CD4-positive, alpha-beta T cell (primary cell): ENCODE measurements around the gene IP6K3. TPM values are rescaled to one million over a fixed set of nuclear protein-coding genes. Genes with fewer than 3 reads are reported as not detected.

Source experiments
- ATAC-seq: fragments of 200-7000 bp; cut with Tn5 transposase; one replicate; pipeline ENCODE4 v1.10.0; 2022; ENCODE audit warnings: mild to moderate bottlenecking; ENCODE audit not compliant: poor library complexity
- CTCF ChIA-PET: fragments of 350-600 bp; sonication (Branson Sonifier 250); formaldehyde crosslinking; loops from one replicate; lab custom pipeline; 2021; ENCODE audit warnings: antibody characterized with exemption, inconsistent platforms; lab: Charles Lee
- POLR2A ChIA-PET: fragments of 350-600 bp; sonication (Branson Sonifier 250); formaldehyde crosslinking; loops from one replicate; lab custom pipeline; 2021; ENCODE audit warnings: antibody characterized with exemption, inconsistent platforms; lab: Charles Lee
- DNase-seq, 14 experiments: peaks; one replicate each; pipeline ENCODE4 v3.0.0-alpha.2; 2013 to 2020; ENCODE audit warnings: mixed read lengths in 2 of 14
- H3K27ac ChIP-seq, 2 donors: one replicate each; pipeline versions ENCODE4 v1.5.1 to v1.7.0; 2013; ENCODE audit warnings: low read length in 2 of 2, low read depth in 1 of 2, mild to moderate bottlenecking in 1 of 2
- H3K27me3 ChIP-seq, 2 experiments: 1 replicate in 1 of 2; 2 replicates in 1 of 2; pipeline versions ENCODE4 v1.6.1 to v1.7.0; 2013; ENCODE audit warnings: low read length in 2 of 2, control low read depth in 1 of 2, mild to moderate bottlenecking in 1 of 2, moderate library complexity in 1 of 2; ENCODE audit not compliant: insufficient read depth in 2 of 2, control insufficient read depth in 1 of 2
- H3K36me3 ChIP-seq: one replicate; pipeline ENCODE4 v1.6.1; 2013; ENCODE audit warnings: low read length, control low read depth; ENCODE audit not compliant: insufficient read depth
- H3K4me1 ChIP-seq: one replicate; pipeline ENCODE4 v1.6.1; 2013; ENCODE audit warnings: low read length, control low read depth; ENCODE audit not compliant: insufficient read depth
- H3K4me3 ChIP-seq: one replicate; pipeline ENCODE4 v1.5.1; 2013; ENCODE audit warnings: mild to moderate bottlenecking, low read length, moderate library complexity
- H3K9me3 ChIP-seq, 2 experiments: 1 replicate in 1 of 2; 2 replicates in 1 of 2; pipeline versions ENCODE4 v1.6.1 to v1.7.0; 2013; ENCODE audit warnings: low read length in 2 of 2, mild to moderate bottlenecking in 2 of 2, control low read depth in 1 of 2, moderate library complexity in 1 of 2; ENCODE audit not compliant: control insufficient read depth in 1 of 2, insufficient read depth in 1 of 2
- H3K27ac Mint-ChIP-seq: one replicate; pipeline ENCODE4 v1.8.0; 2020; ENCODE audit warnings: mixed read lengths
- H3K27me3 Mint-ChIP-seq: one replicate; pipeline ENCODE4 v1.8.0; 2021; ENCODE audit warnings: mixed read lengths
- H3K36me3 Mint-ChIP-seq: one replicate; pipeline ENCODE4 v1.8.0; 2021; ENCODE audit warnings: low read depth, mixed read lengths
- H3K4me1 Mint-ChIP-seq: one replicate; pipeline ENCODE4 v1.8.0; 2021; ENCODE audit warnings: low read depth, mixed read lengths
- H3K4me3 Mint-ChIP-seq: one replicate; pipeline ENCODE4 v1.8.0; 2020; ENCODE audit warnings: mild to moderate bottlenecking, mixed read lengths
- H3K9me3 Mint-ChIP-seq: one replicate; pipeline ENCODE4 v1.8.0; 2020; ENCODE audit warnings: mixed read lengths
- CTCF ChIP-seq: fragments of 200-600 bp; IDR thresholded peaks from one replicate; pipeline ENCODE4 v1.8.0; 2022; ENCODE audit warnings: antibody characterized with exemption, mild to moderate bottlenecking
- intact Hi-C, 2 experiments: fragments of 100-400 bp; cut with DNase I in 1 of 2; cut with micrococcal nuclease in 1 of 2; formaldehyde crosslinking; loops; one replicate each; pipeline versions ENCODE4 v1.15.1 to v1.9.0; 2023 to 2025; cut with DNase I, micrococcal nuclease
- total RNA-seq, 174 experiments: library from RNA in 2 of 174; stranded (reverse) in 2 of 174; gene quantifications; one replicate each; pipeline ENCODE4 v1.2.3 and lab custom pipeline; 2021 to 2026

The IP6K3 gene
- total RNA-seq, 2 experiments from 2014 or later = not detected

GRCh38 chr6:33697845-33698244, 48.9 kb downstream of the IP6K3 start:
- Histone ChIP-seq H3K4me3 (no peak overlapping the region), H3K36me3 (peaks cover 40% of the 10 kb centered on the region), H3K4me1 (peaks cover 68% of the 10 kb centered on the region), H3K27me3 (no peaks in the 10 kb centered on the region), H3K9me3 (no peaks in the 10 kb centered on the region), H3K27ac (peak overlapping the region; percentile 77 to 88)
- Mint-ChIP-seq H3K4me3 (no peak overlapping the region), H3K36me3 (peaks cover 30% of the 10 kb centered on the region), H3K27ac (peak overlapping the region; percentile 97), H3K4me1 (peaks cover 73% of the 10 kb centered on the region), H3K27me3 (no peaks in the 10 kb centered on the region), H3K9me3 (no peaks in the 10 kb centered on the region)
- CTCF ChIA-PET = interaction anchor here (1.3 to 2.0 kb wide), 2 partner anchors 14 to 108 kb away, joined by 4 to 9 read pairs; partner anchors contain the start of gene UQCC2
- ATAC-seq (no peak), DNase-seq (no peak)
- no peak for TF ChIP-seq CTCF
- POLR2A ChIA-PET = interaction anchor here (0.6 to 1.4 kb wide), 5 partner anchors 13 to 166 kb away, joined by 4 to 7 read pairs (median 6); partner anchors contain the start of genes BAK1, ITPR3 and UQCC2
- intact Hi-C loops = loop anchor here in 1 of 2 experiments (5.0 to 10.0 kb wide), 2 partner anchors 66 to 243 kb away; partner anchors contain the start of gene ZBTB9

DNA sequence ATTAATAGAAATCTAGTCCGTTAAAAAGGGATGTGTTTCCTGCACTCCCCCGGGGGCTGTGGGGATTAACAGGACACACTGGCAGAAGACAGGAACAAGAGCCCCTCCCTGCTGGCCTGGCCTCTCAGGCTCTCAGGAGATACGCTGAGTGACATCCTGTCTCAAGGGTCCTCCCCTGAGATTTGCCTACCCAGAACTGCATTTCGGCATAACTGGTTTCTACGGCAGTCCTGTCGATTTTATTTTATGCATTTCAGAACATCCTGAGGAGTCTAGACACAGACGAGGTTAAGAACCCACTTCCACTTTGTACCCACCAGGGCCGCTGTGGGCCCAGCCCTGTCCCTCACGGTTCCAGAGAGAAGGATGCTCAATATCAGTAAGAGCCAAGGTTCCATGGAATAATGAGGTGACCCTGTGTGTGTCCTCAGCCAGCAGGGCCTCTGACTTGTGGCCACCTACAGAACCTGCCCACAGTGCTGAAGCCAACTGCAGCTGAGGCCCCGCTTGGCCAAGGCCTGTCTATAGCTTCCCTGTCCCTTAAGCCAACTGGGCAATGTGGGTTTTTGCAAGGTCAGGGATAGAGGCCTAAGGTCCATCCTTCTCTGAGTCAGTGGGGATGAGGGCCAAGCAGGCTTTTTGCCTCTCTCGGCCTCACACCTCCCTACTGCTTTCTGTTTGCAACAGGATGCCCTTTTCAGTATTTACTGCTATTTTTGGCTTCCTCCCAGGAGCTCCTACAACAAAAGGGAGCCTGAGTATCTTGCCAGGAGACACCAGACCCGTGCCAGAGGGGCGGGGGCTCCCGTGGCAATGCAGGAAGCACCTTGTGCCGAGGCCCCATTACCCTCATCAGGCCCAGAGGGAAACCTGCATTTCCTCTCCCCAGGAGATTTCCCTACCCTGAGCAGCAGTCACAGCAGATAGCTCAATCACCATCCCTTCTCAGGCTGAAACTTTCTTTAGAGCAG, 49.9 kb downstream of the IP6K3 start:
- Histone ChIP-seq H3K27ac (peak overlapping the region; percentile 77 to 88), H3K4me3 (no peak overlapping the region), H3K27me3 (no peaks in the 10 kb centered on the region), H3K36me3 (peaks cover 44% of the 10 kb centered on the region), H3K9me3 (no peaks in the 10 kb centered on the region), H3K4me1 (peaks cover 78% of the 10 kb centered on the region)
- H3K27me3 Mint-ChIP-seq = no peaks in the 10 kb centered on the region
- H3K4me3 Mint-ChIP-seq = peak overlapping the region; percentile 54
- H3K9me3 Mint-ChIP-seq = no peaks in the 10 kb centered on the region
- H3K27ac Mint-ChIP-seq = peak overlapping the region; percentile 97
- ATAC-seq (peak; percentile 54), DNase-seq (peak in 10 of 14 experiments; percentile 19 to 71 (median 35))
- ChIA-PET CTCF (interaction anchor here (1.3 to 2.0 kb wide), 2 partner anchors 15 to 107 kb away, joined by 4 to 9 read pairs; partner anchors contain the start of gene UQCC2), POLR2A (interaction anchor here (0.6 to 1.4 kb wide), 7 partner anchors 14 to 1725 kb away, joined by 3 to 7 read pairs (median 5); partner anchors contain the start of genes BAK1, ITPR3, LEMD2 and UQCC2)
- H3K4me1 Mint-ChIP-seq = peaks cover 83% of the 10 kb centered on the region
- TF ChIP-seq CTCF = no peak
- intact Hi-C loops = loop anchor here in 1 of 2 experiments (1.0 to 10.0 kb wide), 3 partner anchors 14 to 242 kb away; partner anchors contain the start of genes UQCC2 and ZBTB9
- H3K36me3 Mint-ChIP-seq = peaks cover 39% of the 10 kb centered on the region

DNA sequence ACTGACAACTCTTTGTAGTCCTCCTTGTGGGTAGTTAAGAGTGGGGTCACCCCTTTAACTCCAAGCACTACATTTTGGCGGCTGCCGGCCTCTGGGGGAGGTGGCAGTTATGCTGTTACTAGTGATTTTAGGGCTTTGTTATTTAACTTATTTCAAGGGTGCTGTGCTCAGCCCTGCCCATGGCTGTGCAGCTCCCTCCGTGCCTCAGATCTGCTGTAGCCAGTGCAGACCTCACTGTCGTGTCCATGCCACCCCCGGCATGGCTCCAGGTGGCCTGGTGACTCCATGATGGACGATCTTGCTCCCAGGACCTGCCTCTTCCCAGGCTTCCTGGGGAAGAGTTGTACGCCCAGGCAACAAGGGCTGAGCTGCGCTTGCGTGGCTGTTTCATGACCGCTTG, 50.6 kb downstream of the IP6K3 start:
- peak overlapping the region; percentile 54 for H3K4me3 Mint-ChIP-seq
- TF ChIP-seq CTCF = no peak
- no peaks in the 10 kb centered on the region for H3K9me3 Mint-ChIP-seq
- H3K36me3 ChIP-seq = peaks cover 52% of the 10 kb centered on the region
- no peaks in the 10 kb centered on the region for H3K27me3 ChIP-seq
- intact Hi-C loops = loop anchor here in 1 of 2 experiments (1.0 to 10.0 kb wide), 3 partner anchors 15 to 241 kb away; partner anchors contain the start of genes UQCC2 and ZBTB9
- peaks cover 84% of the 10 kb centered on the region for H3K4me1 ChIP-seq
- no peak overlapping the region for H3K4me3 ChIP-seq
- H3K36me3 Mint-ChIP-seq = peaks cover 45% of the 10 kb centered on the region
- no peaks in the 10 kb centered on the region for H3K9me3 ChIP-seq
- ATAC-seq (no peak), DNase-seq (no peak)
- H3K27ac ChIP-seq = peak overlapping the region; percentile 77 to 88
- no peaks in the 10 kb centered on the region for H3K27me3 Mint-ChIP-seq
- peaks cover 91% of the 10 kb centered on the region for H3K4me1 Mint-ChIP-seq
- POLR2A ChIA-PET = interaction anchor here (2.2 to 2.5 kb wide), 2 partner anchors 15 to 125 kb away, joined by 13 to 14 read pairs; partner anchors contain the start of gene UQCC2
- H3K27ac Mint-ChIP-seq = peak overlapping the region; percentile 97
- CTCF ChIA-PET = interaction anchor here (2.0 kb wide), 1 partner anchor 16 kb away, joined by 9 read pairs; the partner anchor contains the start of gene UQCC2
